Endothelial cell of umbilical vein (primary cell): ENCODE results near the gene MEGF11.

Experiments used
- EZH2 ChIP-seq: IDR thresholded peaks from 2 replicates; pipeline ENCODE4 v1.6.1; 2012; ENCODE audit warnings: borderline replicate concordance, low read depth, mild to moderate bottlenecking, moderate library complexity, low read length, inconsistent platforms; ENCODE audit not compliant: severe bottlenecking
- GATA2 ChIP-seq: IDR thresholded peaks from 2 replicates; pipeline ENCODE4 v1.7.0; 2011; ENCODE audit warnings: low read depth, mild to moderate bottlenecking, moderate library complexity, mixed read lengths, low read length; ENCODE audit not compliant: insufficient read length, insufficient read depth
- JUN ChIP-seq: IDR thresholded peaks from 2 replicates; pipeline ENCODE4 v1.6.1; 2011; ENCODE audit warnings: borderline replicate concordance, low read depth; ENCODE audit not compliant: insufficient read length, insufficient read depth
- MYC ChIP-seq: IDR thresholded peaks from one replicate; pipeline ENCODE4 v1.6.1; 2011; ENCODE audit warnings: mild to moderate bottlenecking, low read depth, low read length
- POLR2A ChIP-seq: IDR thresholded peaks from 2 replicates; pipeline ENCODE4 v1.6.1; 2012; ENCODE audit warnings: low read depth, mild to moderate bottlenecking, control low read depth, low read length
- TF ChIP-seq, protein P1 (sequence below), 2 donors: IDR thresholded peaks; 1 replicate in 1 of 2; 2 replicates in 1 of 2; pipeline ENCODE4 v1.5.1; 2011; ENCODE audit warnings: low read length in 2 of 2, mild to moderate bottlenecking in 2 of 2, moderate library complexity in 2 of 2, control low read depth in 1 of 2, inconsistent platforms in 1 of 2, low read depth in 1 of 2; ENCODE audit not compliant: insufficient read depth in 1 of 2; ENCODE audit errors: extremely low read depth in 1 of 2

DNA sequence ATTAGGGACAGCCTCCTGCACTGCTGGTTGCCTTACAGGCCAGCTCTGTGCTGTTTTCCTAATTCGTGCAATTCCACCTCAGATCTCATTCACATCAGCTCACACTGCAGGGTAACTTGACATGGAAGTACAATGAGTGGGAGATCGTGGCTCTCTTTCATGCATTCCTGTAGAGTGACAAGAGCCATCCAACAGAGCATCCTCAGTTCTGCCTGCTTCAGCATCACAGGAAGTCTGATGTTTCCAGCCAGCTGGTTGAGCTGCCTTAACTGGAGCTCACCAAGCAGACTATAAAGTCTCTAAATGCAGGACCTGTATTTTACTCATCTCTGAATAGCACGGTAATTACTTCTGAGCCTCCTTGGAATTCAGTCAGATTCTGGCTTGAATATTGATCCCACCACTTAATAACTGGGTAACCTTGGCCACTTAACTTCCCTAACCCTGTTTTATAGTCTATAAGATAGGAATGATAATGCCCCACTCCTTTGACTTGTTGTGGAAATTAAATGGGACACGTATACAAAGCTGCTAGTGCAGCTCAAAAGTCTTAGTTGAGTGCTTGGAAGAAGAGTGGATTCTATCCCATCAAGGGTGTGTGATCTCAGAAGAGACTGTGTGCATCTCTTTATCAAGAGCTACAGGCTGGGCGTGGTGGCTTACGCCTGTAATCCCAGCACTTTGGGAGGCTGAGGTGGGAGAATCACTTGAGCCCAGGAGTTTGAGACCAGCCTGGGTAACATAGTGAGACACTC lies 38.4 kb upstream of the MEGF11 start:
- TF ChIP-seq, protein P1, sequence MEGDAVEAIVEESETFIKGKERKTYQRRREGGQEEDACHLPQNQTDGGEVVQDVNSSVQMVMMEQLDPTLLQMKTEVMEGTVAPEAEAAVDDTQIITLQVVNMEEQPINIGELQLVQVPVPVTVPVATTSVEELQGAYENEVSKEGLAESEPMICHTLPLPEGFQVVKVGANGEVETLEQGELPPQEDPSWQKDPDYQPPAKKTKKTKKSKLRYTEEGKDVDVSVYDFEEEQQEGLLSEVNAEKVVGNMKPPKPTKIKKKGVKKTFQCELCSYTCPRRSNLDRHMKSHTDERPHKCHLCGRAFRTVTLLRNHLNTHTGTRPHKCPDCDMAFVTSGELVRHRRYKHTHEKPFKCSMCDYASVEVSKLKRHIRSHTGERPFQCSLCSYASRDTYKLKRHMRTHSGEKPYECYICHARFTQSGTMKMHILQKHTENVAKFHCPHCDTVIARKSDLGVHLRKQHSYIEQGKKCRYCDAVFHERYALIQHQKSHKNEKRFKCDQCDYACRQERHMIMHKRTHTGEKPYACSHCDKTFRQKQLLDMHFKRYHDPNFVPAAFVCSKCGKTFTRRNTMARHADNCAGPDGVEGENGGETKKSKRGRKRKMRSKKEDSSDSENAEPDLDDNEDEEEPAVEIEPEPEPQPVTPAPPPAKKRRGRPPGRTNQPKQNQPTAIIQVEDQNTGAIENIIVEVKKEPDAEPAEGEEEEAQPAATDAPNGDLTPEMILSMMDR (IDR thresholded peaks at IDR 0.05; ENCODE audit: extremely low read depth in 1 of 2, insufficient read depth in 1 of 2, low read depth in 1 of 2, low read length in 2 of 2): no peak
- TF ChIP-seq EZH2 (no peak), POLR2A (no peak), GATA2 (no peak), JUN (no peak), MYC (no peak)
